Activated T-helper 2 cell treated with anti-CD3 and anti-CD28 coated beads, Interferon-gamma antibody, Interleukin-2, Interleukin-4, amounts not matched to agents 10 μg/mL and 5 μg/mL and 100 μg/mL, durations not matched to agents 14 hours and 24 hours and 36 hours (primary cell): ENCODE measurements around the gene ZNF888. TPM values are rescaled to one million over a fixed set of nuclear protein-coding genes. Genes with fewer than 3 reads are reported as not detected.
"Not testable (repeated sequence)": the region's sequence is repeated elsewhere in the genome, so short reads cannot be mapped to it uniquely, and the experiment has no call there.

Experiments used
- DNase-seq: peaks from one replicate; pipeline ENCODE4 v3.0.0; 2021; ENCODE audit warnings: low spot score
- H3K27ac Mint-ChIP-seq: one replicate; pipeline ENCODE4 v1.8.0; 2021; ENCODE audit warnings: mixed read lengths
- H3K27me3 Mint-ChIP-seq: one replicate; pipeline ENCODE4 v1.8.0; 2021; ENCODE audit warnings: low read depth, mixed read lengths
- H3K36me3 Mint-ChIP-seq: one replicate; pipeline ENCODE4 v1.8.0; 2021; ENCODE audit warnings: low read depth, mixed read lengths
- H3K4me1 Mint-ChIP-seq: one replicate; pipeline ENCODE4 v1.8.0; 2021; ENCODE audit warnings: low read depth, mixed read lengths
- H3K4me3 Mint-ChIP-seq: one replicate; pipeline ENCODE4 v1.8.0; 2021; ENCODE audit warnings: low read depth, mild to moderate bottlenecking, moderate library complexity, mixed read lengths
- H3K9me3 Mint-ChIP-seq: one replicate; pipeline ENCODE4 v1.8.0; 2021; ENCODE audit warnings: mixed read lengths
- intact Hi-C: fragments of 100-400 bp; cut with micrococcal nuclease; formaldehyde crosslinking; loops from one replicate; pipeline ENCODE4 v1.15.1; 2023
- total RNA-seq: library from RNA; stranded (reverse); gene quantifications from 2 replicates; pipeline ENCODE4 v1.2.3, GENCODE V29; 2022

ZNF888 gene
- total RNA-seq, 1 donor from 2014 or later: 5.0 TPM

DNA sequence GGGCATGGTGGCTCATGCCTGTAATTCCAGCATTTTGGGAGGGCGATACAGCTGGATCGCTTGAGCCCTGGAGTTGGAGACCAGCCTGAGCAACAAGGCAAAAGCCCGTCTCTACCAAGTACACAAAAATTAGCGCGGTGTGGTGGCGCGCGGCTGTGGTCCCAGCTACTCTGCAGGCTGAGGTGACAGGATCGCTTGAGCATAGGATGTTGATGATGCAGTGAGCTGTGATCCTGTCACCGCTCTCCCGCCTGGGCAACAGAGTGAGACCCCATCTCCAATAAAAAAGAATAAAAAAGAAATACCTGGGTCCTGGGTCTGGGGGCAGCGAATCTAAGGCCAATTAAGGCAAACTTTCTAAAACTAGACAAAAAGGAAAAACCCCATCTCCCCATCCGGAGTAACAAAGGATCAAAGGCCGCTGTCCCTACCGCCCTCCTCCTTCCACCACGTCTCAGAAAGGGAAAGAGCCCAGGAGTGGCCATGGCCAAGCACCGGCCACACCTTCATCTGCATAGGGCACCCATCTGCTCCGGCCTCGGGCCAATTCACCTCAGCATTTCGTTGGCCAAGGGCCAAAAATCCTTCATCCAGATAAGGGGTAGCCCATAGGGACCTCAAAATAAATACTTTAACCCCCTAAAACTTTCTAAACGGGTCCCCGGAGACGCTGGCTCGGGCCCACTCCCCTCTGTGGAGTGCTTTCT, 26.6 kb downstream of the ZNF888 start:
- H3K27ac Mint-ChIP-seq: peak overlapping the region; percentile 90
- no peaks in the 10 kb centered on the region for H3K27me3 Mint-ChIP-seq
- DNase-seq: no peak
- H3K4me3 Mint-ChIP-seq: peak overlapping the region; percentile 89
- peaks cover 51% of the 10 kb centered on the region for H3K36me3 Mint-ChIP-seq
- intact Hi-C loops: loop anchor here (1.0 to 2.0 kb wide), 3 partner anchors 26 to 46 kb away; partner anchors contain the start of gene ZNF888
- H3K4me1 Mint-ChIP-seq: no peaks in the 10 kb centered on the region
- H3K9me3 Mint-ChIP-seq: peaks cover 33% of the 10 kb centered on the region

DNA sequence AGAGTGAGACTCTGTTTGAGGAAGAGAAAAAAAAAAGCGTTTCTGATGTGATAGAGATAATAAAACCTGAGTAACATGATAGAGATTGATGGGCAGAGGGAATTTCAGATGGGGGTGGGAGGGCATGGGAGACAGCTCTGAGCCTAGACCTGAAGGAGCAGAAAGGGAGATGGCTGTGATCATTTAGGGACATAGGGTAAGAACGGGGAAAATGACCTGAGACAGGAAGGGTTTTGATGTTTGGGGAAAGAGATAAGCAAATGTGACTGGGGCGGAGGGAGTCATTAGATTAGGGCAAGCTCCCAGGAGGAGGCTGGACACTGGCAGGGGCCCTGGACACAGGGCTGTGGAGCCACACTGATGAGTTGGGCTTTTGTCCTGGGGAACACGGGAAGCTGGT, 31.9 kb downstream of the ZNF888 start:
- Mint-ChIP-seq H3K36me3 (peaks cover 85% of the 10 kb centered on the region), H3K4me3 (no peak overlapping the region), H3K27ac (no peak overlapping the region), H3K27me3 (no peaks in the 10 kb centered on the region), H3K4me1 (no peaks in the 10 kb centered on the region), H3K9me3 (peaks cover 50% of the 10 kb centered on the region)
- DNase-seq: no peak
- intact Hi-C loops: no loop called here

DNA sequence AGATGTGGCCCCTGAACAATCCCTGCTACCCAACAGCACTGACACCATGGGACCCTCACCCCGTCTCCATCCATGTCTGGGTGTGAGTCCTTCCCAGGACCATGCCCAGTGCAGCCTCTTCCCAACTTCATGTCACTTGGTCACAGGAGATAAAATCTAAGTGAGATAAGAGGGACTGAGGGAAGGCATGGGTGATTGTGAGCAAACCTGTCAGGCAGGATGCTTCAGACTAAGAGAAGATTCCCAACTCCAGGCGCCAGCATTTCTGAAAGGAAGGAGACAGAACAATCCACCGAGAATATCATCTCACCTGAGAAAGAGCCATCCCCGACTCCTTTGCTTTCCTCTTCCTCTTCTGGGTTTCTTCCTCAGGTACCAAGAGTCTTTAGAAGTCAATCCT, 33.3 kb downstream of the ZNF888 start:
- H3K4me1 Mint-ChIP-seq: no peaks in the 10 kb centered on the region
- H3K4me3 Mint-ChIP-seq: no peak overlapping the region
- H3K27me3 Mint-ChIP-seq: no peaks in the 10 kb centered on the region
- H3K27ac Mint-ChIP-seq: no peak overlapping the region
- no peak for DNase-seq
- H3K9me3 Mint-ChIP-seq: peaks cover 51% of the 10 kb centered on the region
- intact Hi-C loops: loop anchor here (2.0 kb wide), 1 partner anchor 25 kb away; no protein-coding TSS in a partner anchor
- H3K36me3 Mint-ChIP-seq: peaks cover 84% of the 10 kb centered on the region

DNA sequence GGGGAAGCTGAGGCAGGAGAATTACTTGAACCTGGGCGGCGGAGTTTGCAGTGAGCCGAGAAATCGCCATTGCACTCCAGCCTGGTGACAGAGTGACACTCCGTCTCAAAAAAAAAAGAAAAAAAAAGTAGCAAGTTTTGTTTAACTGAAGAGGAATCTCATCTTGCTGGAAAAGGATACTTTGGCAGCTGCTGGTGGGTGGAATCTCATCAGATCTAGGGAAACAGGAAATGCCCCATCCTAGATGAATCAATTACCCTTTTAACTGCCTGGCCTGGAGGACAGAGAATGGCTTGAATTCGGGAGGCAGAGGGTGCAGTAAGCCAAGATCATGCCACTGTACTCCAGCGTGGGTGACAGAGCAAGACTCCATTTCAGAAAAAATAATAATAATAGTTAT, 34.2 kb downstream of the ZNF888 start:
- H3K36me3 Mint-ChIP-seq: peaks cover 84% of the 10 kb centered on the region
- H3K9me3 Mint-ChIP-seq: peaks cover 54% of the 10 kb centered on the region
- intact Hi-C loops: loop anchor here (2.0 kb wide), 1 partner anchor 26 kb away; no protein-coding TSS in a partner anchor
- no peak overlapping the region for H3K27ac Mint-ChIP-seq
- H3K4me3 Mint-ChIP-seq: no peak overlapping the region
- DNase-seq: no peak
- H3K27me3 Mint-ChIP-seq: no peaks in the 10 kb centered on the region
- H3K4me1 Mint-ChIP-seq: no peaks in the 10 kb centered on the region

DNA sequence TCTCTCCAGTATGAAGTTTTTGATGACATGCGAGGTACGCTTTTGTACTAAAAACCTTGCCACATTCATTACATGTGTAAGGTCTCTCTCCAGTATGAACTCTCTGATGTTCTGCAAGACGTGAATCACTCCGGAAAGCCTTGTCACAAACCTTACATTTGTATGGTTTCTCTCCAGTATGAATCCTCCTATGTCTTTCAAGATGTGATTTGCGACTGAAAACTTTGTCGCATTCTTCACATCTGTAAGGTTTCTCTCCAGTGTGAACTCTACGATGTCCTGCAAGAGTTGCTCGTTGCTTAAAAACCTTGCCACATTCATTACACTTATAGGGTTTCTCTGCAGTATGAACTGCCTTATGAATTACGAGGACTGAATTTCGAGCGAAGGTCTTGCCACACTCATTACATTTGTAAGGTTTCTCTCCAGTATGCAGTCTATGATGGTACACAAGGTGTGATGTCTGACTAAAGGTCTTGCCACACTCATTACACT, 42.3 kb downstream of the ZNF888 start:
- no peaks in the 10 kb centered on the region for H3K4me1 Mint-ChIP-seq
- no peaks in the 10 kb centered on the region for H3K27me3 Mint-ChIP-seq
- H3K4me3 Mint-ChIP-seq: no peak overlapping the region
- H3K27ac Mint-ChIP-seq: no peak overlapping the region
- H3K36me3 Mint-ChIP-seq: peaks cover 76% of the 10 kb centered on the region
- intact Hi-C loops: no loop called here
- DNase-seq: no peak
- H3K9me3 Mint-ChIP-seq: peaks cover 74% of the 10 kb centered on the region

DNA sequence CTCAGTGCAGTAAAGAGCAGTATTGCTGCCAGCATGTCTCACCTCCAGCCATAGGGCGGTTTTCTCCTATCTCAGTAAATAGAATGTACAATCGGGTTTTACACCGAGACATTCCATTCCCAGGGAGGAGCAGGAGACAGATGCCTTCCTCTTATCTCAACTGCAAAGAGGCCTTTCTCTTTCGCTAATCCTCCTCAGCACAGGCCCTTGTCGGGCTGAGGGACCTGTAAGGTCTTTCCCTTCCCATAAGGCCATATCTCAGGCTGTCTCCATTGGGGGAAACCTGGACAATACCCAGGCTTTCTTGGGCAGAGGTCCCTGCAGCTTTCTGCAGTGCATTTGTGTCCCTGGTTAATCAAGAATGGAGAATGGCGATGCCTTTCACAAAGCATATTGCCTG, 50.2 kb downstream of the ZNF888 start:
- H3K36me3 Mint-ChIP-seq, H3K4me3 Mint-ChIP-seq, intact Hi-C loops, DNase-seq, H3K27ac Mint-ChIP-seq, H3K27me3 Mint-ChIP-seq, H3K4me1 Mint-ChIP-seq: not testable (repeated sequence)
- H3K9me3 Mint-ChIP-seq: peaks cover 69% of the 10 kb centered on the region

DNA sequence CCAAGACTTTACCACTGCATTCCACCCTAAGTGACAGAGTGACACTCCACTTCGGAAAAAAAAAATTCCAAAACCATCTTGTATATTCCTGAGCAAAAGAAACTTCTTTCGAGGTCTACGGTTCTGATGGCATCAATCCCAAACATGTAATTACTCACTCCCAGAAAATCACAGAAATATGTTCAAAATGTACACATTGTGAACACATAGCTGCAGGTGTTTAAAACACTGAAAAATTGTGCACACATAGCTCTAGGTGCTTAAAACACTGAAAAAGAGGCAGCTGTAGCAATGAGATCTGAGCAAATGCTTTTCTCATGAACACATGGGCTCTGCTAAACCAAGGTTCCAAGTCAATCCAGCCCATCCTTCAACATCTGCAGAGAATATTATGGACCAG, 51.8 kb downstream of the ZNF888 start:
- H3K9me3 Mint-ChIP-seq: peaks cover 61% of the 10 kb centered on the region
- intact Hi-C loops: no loop called here
- H3K27ac Mint-ChIP-seq: no peak overlapping the region

DNA sequence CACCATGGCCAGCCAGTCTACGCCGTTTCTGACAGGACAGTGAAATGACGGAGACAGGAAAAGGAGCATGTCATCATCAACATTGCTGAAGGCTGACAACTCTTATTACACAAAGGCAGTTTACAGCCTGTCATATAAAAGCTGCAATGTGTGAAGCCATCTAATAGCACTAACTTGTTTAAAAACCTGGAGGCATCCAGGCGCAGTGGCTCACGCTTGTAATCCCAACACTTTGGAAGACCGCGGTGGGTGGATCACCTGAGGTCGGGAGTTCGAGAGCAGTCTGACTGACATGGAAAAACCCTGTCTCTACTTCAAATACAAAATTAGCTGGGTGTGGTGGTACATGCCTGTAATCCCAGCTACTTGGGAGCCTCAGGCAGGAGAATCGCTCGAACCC, 55.2 kb downstream of the ZNF888 start:
- DNase-seq, H3K4me3 Mint-ChIP-seq, H3K36me3 Mint-ChIP-seq, H3K27ac Mint-ChIP-seq, H3K4me1 Mint-ChIP-seq, intact Hi-C loops, H3K27me3 Mint-ChIP-seq: not testable (repeated sequence)
- peaks cover 42% of the 10 kb centered on the region for H3K9me3 Mint-ChIP-seq

More for the DNA sequence above, 51.8 kb downstream of the ZNF888 start:
- peaks cover 5% of the 10 kb centered on the region for H3K36me3 Mint-ChIP-seq
- no peaks in the 10 kb centered on the region for H3K4me1 Mint-ChIP-seq
- no peak overlapping the region for H3K4me3 Mint-ChIP-seq
- no peak for DNase-seq
- H3K27me3 Mint-ChIP-seq: no peaks in the 10 kb centered on the region

DNA sequence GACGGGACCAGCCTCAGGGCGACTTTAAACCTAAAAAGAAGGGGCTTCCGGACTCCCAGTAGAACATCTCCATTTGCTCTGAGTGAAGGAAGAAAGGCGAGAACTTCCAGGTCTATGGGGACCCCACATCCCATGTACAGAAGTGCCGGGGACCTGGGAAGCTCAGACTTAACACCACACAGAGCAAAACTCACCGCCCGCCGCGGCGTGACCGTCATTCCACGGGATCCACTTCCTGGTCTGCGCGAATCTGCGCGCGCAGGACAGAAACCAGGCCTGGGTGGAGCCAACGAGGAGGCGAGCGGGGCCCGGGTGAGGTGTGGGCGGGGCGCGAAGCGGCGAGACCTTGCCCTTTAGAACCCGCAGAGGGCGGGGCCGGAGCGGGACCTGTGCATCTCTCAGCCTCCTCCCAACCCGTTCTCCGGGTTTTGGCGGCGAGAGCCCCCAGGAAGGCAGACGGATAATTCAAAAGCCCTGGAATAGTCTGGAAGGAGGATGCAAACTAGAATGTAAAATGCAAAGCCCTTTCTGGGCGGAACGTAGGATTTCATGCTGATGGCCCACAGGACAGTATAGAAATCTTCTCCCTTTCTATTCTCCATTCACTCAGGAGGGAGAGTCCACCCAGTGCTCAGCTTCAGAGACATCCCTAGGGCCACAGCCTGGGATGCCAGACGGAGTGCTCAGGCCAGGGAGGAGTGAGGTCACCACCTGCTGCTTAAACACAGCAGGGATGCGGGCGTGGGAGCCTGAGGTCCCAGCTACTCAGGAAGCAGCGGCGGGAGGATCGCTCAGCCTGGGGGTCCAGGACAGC, 65.6 kb downstream of the ZNF888 start, which contains the start of gene ZNF468:
Gene ZNF468 (minus strand): TSS at position 242 of the 814 bp plus-strand sequence. CDS start 3,347 bp downstream, outside the sequence.
- Mint-ChIP-seq H3K4me3 (peak within 1 kb of the TSS; percentile 87), H3K36me3 (peaks cover 38% of the 10 kb centered on the region), H3K27ac (peak within 1 kb of the TSS; percentile 87), H3K9me3 (peaks cover 33% of the 10 kb centered on the region)
- not testable (repeated sequence) for H3K27me3 Mint-ChIP-seq, H3K4me1 Mint-ChIP-seq
- intact Hi-C loops: loop anchor here (1.0 to 10.0 kb wide), 2 partner anchors 40 to 107 kb away; partner anchors contain the start of genes ZNF320 and ZNF816
- peak; percentile 73 for DNase-seq

DNA sequence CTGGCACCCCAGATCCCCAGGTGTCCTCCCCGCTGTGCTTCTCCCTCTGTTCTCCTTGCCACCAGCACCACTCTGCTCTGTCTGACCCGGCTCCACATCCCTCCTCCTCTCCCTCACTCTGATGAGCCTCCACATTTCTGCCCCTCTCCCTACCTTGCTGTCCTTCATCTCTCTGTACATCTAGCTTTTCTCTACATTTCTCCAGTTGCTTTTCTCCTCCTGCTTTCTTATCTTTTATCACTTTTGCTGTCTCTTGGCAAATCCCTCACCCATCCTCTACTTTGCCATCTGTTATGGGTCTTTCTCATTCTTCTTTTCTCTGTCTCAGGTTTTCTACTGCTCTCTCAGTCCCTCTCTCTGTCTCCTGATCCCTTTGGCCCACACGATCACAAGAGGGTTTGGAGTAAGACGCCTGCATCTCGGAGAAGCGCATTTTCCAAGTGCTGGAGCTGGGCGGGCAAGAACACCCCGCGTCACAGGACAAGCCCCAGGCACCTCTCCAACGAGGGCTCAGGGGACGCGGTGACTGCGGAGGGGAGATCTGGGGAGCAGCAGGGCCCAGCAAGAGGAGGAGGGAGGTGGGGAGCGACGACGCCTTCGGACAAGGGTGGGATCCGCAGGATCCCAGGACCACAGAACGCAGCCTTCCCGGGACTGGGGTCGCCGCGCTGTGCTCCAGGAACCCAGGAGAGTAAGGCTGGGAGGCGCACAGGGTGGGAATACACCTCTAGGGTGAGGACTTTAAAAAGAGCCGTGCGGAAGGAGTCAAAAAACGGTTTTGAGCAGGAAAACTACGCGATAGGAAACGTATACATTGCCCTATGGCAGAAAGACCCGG, 66.5 kb downstream of the ZNF888 start:
- intact Hi-C loops: loop anchor here (10.0 kb wide), 1 partner anchor 108 kb away; the partner anchor contains the start of gene ZNF816

More for the DNA sequence above, 66.5 kb downstream of the ZNF888 start:
- DNase-seq, H3K27me3 Mint-ChIP-seq, H3K4me1 Mint-ChIP-seq: not testable (repeated sequence)
- Mint-ChIP-seq H3K27ac (peak overlapping the region; percentile 87), H3K36me3 (peaks cover 46% of the 10 kb centered on the region), H3K9me3 (peaks cover 24% of the 10 kb centered on the region), H3K4me3 (peak overlapping the region; percentile 87)
